GM19455 (cell line): ENCODE results near the gene SP4.

Source experiments
- ATAC-seq: cut with Tn5 transposase; IDR thresholded peaks from one replicate; pipeline ENCODE4 v1.9.1; 2021; ENCODE audit not compliant: unreplicated experiment

SP4 gene

GRCh38 chr7:21443149-21443841 is 15.4 kb downstream of the SP4 start:
- no peak for ATAC-seq

GRCh38 chr7:21448974-21449373 is 21.1 kb downstream of the SP4 start:
- no peak for ATAC-seq

- no peak for ATAC-seq
Observed at GRCh38 chr7:21450076-21450475, 22.2 kb downstream of the SP4 start.

GRCh38 chr7:21450941-21451340 is 23.1 kb downstream of the SP4 start:
- ATAC-seq: no peak

GRCh38 chr7:21454182-21454581 is 26.3 kb downstream of the SP4 start:
- ATAC-seq: no peak

GRCh38 chr7:21454906-21455305 is 27.0 kb downstream of the SP4 start:
- ATAC-seq: no peak

GRCh38 chr7:21461282-21461681 is 33.4 kb downstream of the SP4 start:
- ATAC-seq: no peak

GRCh38 chr7:21462081-21462480 is 34.2 kb downstream of the SP4 start:
- ATAC-seq: no peak

- no peak for ATAC-seq
Observed at GRCh38 chr7:21463524-21463923, 35.6 kb downstream of the SP4 start.

GRCh38 chr7:21468969-21469368 is 41.1 kb downstream of the SP4 start:
- ATAC-seq: no peak

- no peak for ATAC-seq
Observed at GRCh38 chr7:21469894-21470293, 42.0 kb downstream of the SP4 start.

- ATAC-seq: no peak
Observed at GRCh38 chr7:21472029-21472428, 44.1 kb downstream of the SP4 start.

- ATAC-seq: no peak
Observed at GRCh38 chr7:21476429-21476828, 48.5 kb downstream of the SP4 start.

GRCh38 chr7:21480693-21481403 is 53.0 kb downstream of the SP4 start:
- no peak for ATAC-seq

GRCh38 chr7:21486511-21486910 is 58.6 kb downstream of the SP4 start:
- ATAC-seq: no peak

- no peak for ATAC-seq
Observed at GRCh38 chr7:21495731-21496130, 67.8 kb downstream of the SP4 start.

- no peak for ATAC-seq
Observed at GRCh38 chr7:21497072-21497471, 69.2 kb downstream of the SP4 start.

GRCh38 chr7:21500117-21500832 is 72.4 kb downstream of the SP4 start:
- ATAC-seq: no peak

- no peak for ATAC-seq
Observed at GRCh38 chr7:21504021-21504420, 76.1 kb downstream of the SP4 start.

- ATAC-seq: no peak
Observed at GRCh38 chr7:21507627-21508343, 79.9 kb downstream of the SP4 start.

- no peak for ATAC-seq
Observed at GRCh38 chr7:21508538-21508937, 80.7 kb downstream of the SP4 start.
